GM18519 (cell line): ENCODE results near the gene LGALS3.
A peak's percentile ranks its signal among the peaks of the same experiment; 100 is the strongest.

ENCODE experiments used
- ATAC-seq: cut with Tn5 transposase; IDR thresholded peaks from one replicate; pipeline ENCODE4 v1.9.1; 2021; ENCODE audit warnings: mild to moderate bottlenecking, moderate library complexity; ENCODE audit not compliant: unreplicated experiment, low FRiP score

Gene LGALS3

GRCh38 chr14:55128386-55129085 lies 516 bp upstream of the LGALS3 start:
- no peak for ATAC-seq

GRCh38 chr14:55129428-55130195 lies 560 bp downstream of the LGALS3 start:
- ATAC-seq = peak; percentile 30

GRCh38 chr14:55130196-55130550 lies 1.1 kb downstream of the LGALS3 start:
- ATAC-seq = no peak

GRCh38 chr14:55131370-55132137 lies 2.5 kb downstream of the LGALS3 start:
- ATAC-seq = no peak

GRCh38 chr14:55133416-55133815 lies 4.4 kb downstream of the LGALS3 start:
- no peak for ATAC-seq

- no peak for ATAC-seq
Observed at GRCh38 chr14:55136241-55136640, 7.2 kb downstream of the LGALS3 start.

GRCh38 chr14:55136885-55137786 lies 8.1 kb downstream of the LGALS3 start:
- ATAC-seq = no peak

GRCh38 chr14:55138091-55138490 lies 9.0 kb downstream of the LGALS3 start:
- no peak for ATAC-seq

- no peak for ATAC-seq
Observed at GRCh38 chr14:55139141-55139540, 10.1 kb downstream of the LGALS3 start.

- no peak for ATAC-seq
Observed at GRCh38 chr14:55139696-55140509, 10.9 kb downstream of the LGALS3 start.

GRCh38 chr14:55141825-55142224 lies 12.8 kb downstream of the LGALS3 start:
- no peak for ATAC-seq

GRCh38 chr14:55142466-55142865 lies 13.4 kb downstream of the LGALS3 start:
- ATAC-seq = no peak

- no peak for ATAC-seq
Observed at GRCh38 chr14:55146425-55146824, 17.4 kb downstream of the LGALS3 start.

GRCh38 chr14:55151601-55152000 lies 22.5 kb downstream of the LGALS3 start:
- no peak for ATAC-seq

- ATAC-seq = no peak
Observed at GRCh38 chr14:55152052-55152753, 23.2 kb downstream of the LGALS3 start.

- ATAC-seq = no peak
Observed at GRCh38 chr14:55153951-55154350, 24.9 kb downstream of the LGALS3 start.

- ATAC-seq = no peak
Observed at GRCh38 chr14:55157080-55157479, 28.0 kb downstream of the LGALS3 start.

GRCh38 chr14:55158412-55158811 lies 29.4 kb downstream of the LGALS3 start:
- ATAC-seq = no peak

- ATAC-seq = no peak
Observed at GRCh38 chr14:55160989-55161388, 31.9 kb downstream of the LGALS3 start.
